ENCODE results near the gene PRR12. TPM values are rescaled to one million over a fixed set of nuclear protein-coding genes. Genes with fewer than 3 reads are reported as not detected.

PRR12 gene
- total and polyA plus RNA-seq, 9 of the 15 experiments (the other 6 are each of a cell fraction or from before 2014, with no cell fraction given) = 0.01 to 21.1 (median 0.98) TPM

DNA sequence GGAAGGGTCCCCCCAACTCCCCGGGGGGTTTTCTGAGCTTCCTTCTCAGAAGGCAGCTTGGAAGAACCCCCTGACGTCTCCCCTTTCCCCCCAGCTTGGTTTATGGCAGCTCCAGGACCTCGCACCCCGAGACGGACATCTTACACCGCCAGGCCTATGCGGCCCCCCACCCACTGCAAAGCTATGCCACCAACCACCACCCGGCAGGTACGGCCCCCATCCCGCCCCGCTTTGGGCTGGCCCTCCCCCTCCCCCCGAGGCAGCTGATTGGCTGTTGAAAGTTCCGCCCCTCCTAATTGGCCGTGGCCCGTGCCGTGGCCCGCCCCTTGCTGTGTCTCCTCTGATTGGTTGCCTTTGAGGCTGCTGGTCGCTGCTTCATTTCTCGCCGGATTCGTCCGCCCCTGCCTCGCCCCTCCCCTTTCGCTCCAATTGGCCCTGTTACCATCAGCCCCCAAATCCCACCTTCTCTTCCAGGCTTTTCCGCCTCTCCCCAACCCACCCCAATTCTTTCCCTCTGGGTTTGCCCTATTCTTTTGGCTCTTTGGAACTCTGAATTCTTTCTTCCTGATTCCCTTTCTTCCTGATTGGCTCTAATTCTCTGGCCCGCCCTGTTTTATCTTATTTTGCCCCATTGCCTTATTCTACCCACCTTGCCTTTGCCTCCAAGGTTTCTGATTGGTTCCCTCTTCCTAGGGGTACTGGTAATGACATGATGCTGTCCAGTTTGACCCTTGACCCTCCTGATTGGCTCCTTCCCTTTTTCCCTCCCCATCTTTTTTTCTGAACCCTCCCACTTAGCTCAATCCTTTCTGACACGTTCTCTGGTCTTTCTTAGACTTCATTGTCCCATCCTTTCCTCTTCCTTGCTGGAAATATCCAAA lies 2.5 kb downstream of the PRR12 start (continued):
- no peak for TF ChIP-seq ZNF124 (CRISPR knock-in tag; IDR thresholded peaks at IDR 0.05)
- TF ChIP-seq, protein P1, sequence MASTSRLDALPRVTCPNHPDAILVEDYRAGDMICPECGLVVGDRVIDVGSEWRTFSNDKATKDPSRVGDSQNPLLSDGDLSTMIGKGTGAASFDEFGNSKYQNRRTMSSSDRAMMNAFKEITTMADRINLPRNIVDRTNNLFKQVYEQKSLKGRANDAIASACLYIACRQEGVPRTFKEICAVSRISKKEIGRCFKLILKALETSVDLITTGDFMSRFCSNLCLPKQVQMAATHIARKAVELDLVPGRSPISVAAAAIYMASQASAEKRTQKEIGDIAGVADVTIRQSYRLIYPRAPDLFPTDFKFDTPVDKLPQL (IDR thresholded peaks at IDR 0.05; ENCODE audit: extremely low read depth, insufficient read length) = no peak
- TF ChIP-seq, protein P2, sequence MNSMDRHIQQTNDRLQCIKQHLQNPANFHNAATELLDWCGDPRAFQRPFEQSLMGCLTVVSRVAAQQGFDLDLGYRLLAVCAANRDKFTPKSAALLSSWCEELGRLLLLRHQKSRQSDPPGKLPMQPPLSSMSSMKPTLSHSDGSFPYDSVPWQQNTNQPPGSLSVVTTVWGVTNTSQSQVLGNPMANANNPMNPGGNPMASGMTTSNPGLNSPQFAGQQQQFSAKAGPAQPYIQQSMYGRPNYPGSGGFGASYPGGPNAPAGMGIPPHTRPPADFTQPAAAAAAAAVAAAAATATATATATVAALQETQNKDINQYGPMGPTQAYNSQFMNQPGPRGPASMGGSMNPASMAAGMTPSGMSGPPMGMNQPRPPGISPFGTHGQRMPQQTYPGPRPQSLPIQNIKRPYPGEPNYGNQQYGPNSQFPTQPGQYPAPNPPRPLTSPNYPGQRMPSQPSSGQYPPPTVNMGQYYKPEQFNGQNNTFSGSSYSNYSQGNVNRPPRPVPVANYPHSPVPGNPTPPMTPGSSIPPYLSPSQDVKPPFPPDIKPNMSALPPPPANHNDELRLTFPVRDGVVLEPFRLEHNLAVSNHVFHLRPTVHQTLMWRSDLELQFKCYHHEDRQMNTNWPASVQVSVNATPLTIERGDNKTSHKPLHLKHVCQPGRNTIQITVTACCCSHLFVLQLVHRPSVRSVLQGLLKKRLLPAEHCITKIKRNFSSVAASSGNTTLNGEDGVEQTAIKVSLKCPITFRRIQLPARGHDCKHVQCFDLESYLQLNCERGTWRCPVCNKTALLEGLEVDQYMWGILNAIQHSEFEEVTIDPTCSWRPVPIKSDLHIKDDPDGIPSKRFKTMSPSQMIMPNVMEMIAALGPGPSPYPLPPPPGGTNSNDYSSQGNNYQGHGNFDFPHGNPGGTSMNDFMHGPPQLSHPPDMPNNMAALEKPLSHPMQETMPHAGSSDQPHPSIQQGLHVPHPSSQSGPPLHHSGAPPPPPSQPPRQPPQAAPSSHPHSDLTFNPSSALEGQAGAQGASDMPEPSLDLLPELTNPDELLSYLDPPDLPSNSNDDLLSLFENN (IDR thresholded peaks at IDR 0.05; ENCODE audit: low read depth in 2 of 2, low read length in 2 of 2) = no peak
- TF ChIP-seq HSF4 (CRISPR knock-in tag; IDR thresholded peaks at IDR 0.05; ENCODE audit: borderline replicate concordance) = no peak
- TF ChIP-seq, protein P3, sequence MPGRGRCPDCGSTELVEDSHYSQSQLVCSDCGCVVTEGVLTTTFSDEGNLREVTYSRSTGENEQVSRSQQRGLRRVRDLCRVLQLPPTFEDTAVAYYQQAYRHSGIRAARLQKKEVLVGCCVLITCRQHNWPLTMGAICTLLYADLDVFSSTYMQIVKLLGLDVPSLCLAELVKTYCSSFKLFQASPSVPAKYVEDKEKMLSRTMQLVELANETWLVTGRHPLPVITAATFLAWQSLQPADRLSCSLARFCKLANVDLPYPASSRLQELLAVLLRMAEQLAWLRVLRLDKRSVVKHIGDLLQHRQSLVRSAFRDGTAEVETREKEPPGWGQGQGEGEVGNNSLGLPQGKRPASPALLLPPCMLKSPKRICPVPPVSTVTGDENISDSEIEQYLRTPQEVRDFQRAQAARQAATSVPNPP (IDR thresholded peaks at IDR 0.05; ENCODE audit: borderline replicate concordance, insufficient read depth, insufficient read length) = no peak
- TF ChIP-seq HNRNPH1 (optimal IDR thresholded peaks at IDR 0.05; ENCODE audit: low read depth, low read length) = no peak
- TF ChIP-seq PML (IDR thresholded peaks at IDR 0.05; ENCODE audit: low read length) = no peak
- TF ChIP-seq, protein P4, sequence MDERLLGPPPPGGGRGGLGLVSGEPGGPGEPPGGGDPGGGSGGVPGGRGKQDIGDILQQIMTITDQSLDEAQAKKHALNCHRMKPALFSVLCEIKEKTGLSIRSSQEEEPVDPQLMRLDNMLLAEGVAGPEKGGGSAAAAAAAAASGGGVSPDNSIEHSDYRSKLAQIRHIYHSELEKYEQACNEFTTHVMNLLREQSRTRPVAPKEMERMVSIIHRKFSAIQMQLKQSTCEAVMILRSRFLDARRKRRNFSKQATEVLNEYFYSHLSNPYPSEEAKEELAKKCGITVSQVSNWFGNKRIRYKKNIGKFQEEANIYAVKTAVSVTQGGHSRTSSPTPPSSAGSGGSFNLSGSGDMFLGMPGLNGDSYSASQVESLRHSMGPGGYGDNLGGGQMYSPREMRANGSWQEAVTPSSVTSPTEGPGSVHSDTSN (CRISPR knock-in tag; IDR thresholded peaks at IDR 0.05; ENCODE audit: low read depth) = no peak
- TF ChIP-seq, protein P4 (tag; conservative IDR thresholded peaks at IDR 0.05; ENCODE audit: low read depth) = no peak
- no peak for TF ChIP-seq ZNF184 (CRISPR knock-in tag; IDR thresholded peaks at IDR 0.05)
- TF ChIP-seq, protein P5, sequence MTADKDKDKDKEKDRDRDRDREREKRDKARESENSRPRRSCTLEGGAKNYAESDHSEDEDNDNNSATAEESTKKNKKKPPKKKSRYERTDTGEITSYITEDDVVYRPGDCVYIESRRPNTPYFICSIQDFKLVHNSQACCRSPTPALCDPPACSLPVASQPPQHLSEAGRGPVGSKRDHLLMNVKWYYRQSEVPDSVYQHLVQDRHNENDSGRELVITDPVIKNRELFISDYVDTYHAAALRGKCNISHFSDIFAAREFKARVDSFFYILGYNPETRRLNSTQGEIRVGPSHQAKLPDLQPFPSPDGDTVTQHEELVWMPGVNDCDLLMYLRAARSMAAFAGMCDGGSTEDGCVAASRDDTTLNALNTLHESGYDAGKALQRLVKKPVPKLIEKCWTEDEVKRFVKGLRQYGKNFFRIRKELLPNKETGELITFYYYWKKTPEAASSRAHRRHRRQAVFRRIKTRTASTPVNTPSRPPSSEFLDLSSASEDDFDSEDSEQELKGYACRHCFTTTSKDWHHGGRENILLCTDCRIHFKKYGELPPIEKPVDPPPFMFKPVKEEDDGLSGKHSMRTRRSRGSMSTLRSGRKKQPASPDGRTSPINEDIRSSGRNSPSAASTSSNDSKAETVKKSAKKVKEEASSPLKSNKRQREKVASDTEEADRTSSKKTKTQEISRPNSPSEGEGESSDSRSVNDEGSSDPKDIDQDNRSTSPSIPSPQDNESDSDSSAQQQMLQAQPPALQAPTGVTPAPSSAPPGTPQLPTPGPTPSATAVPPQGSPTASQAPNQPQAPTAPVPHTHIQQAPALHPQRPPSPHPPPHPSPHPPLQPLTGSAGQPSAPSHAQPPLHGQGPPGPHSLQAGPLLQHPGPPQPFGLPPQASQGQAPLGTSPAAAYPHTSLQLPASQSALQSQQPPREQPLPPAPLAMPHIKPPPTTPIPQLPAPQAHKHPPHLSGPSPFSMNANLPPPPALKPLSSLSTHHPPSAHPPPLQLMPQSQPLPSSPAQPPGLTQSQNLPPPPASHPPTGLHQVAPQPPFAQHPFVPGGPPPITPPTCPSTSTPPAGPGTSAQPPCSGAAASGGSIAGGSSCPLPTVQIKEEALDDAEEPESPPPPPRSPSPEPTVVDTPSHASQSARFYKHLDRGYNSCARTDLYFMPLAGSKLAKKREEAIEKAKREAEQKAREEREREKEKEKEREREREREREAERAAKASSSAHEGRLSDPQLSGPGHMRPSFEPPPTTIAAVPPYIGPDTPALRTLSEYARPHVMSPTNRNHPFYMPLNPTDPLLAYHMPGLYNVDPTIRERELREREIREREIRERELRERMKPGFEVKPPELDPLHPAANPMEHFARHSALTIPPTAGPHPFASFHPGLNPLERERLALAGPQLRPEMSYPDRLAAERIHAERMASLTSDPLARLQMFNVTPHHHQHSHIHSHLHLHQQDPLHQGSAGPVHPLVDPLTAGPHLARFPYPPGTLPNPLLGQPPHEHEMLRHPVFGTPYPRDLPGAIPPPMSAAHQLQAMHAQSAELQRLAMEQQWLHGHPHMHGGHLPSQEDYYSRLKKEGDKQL (CRISPR knock-in tag; IDR thresholded peaks at IDR 0.05; ENCODE audit: borderline replicate concordance) = no peak

All from K562 (cell line).